NCI-H460 (cell line): ENCODE results near the gene ITPRIP. TPM values are rescaled to one million over a fixed set of nuclear protein-coding genes. Genes with fewer than 3 reads are reported as not detected.

Source experiments
- DNase-seq: peaks from one replicate; pipeline ENCODE4 v3.0.0-alpha.2; 2016; ENCODE audit warnings: low read depth; ENCODE audit errors: extremely low read depth
- total RNA-seq: library from RNA; depleted of rRNA; stranded (reverse); fragments of >200 nt; shearing (Covaris generic); gene quantifications from 2 replicates; pipeline ENCODE4 v1.2.3, GENCODE V29; 2014

The ITPRIP gene
- total RNA-seq, 1 experiment from 2014 or later, result 77.9 TPM

DNA sequence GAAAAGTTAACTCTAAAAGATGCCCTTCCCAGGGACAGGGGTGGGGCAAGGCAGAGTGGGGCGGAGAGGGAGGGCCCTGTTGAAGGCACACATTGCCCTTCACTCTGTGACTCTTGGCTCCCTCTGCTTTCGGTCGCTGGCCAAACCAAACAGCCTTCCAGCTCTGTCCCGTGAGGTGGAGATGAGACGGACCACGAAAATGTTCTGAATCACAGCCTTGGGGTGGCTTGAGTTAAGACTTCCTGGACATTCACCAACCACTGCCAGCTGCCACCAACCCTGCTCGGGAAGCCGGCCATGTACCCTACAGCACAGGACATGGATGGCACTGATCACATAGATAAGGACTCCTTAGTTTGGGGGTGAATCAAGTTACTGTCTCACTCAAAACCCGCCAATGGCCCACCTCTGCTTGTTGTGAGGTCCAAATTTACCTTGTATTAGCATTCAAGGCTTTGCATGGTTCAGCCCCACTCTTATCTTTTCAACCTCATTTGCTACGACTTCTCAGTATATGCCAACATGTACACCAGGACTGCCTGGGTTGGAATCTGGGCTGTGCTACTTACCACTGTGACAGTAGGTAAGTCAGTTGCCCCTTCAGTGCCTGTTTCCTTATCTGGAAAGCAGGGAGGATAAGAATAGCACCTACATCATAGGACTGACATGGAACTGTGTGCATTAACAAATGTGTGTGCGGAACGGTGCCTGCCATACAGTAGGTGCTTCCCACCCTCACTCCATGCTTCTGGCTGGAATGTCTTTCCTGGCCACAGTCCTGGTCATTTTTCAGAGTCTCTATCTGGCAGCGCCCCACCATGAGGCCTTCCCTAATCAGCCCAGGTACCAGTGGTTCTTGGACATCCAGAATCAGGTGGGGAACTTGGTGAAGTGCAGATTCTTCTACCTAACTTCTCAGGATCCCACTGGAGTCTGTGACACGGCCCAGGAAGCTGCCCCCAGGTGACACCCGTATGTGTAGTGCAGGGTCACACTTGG is 28.0 kb downstream of the ITPRIP start:
- peak; percentile 79 for DNase-seq

DNA sequence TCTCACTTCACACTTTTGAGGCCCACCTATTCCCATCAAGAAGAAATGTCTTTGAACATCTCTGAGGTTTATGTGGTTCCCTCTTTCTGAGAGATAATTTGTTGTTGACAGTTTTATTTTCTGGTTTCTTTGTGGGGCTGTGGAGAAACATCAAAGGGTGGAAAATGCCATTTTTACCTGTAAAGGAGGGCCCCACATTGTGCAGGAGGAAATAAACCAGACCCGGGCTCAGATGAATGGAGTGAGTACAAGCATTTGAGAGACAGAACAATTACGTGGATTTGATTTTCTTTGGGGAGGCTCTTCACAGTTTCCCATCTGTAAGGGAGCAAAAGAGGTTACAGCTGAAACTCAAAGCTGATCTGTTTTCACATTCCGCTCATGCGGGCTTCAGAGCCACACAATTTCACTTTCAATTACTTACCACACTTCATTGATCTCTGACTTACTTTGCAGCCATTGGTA is 29.8 kb downstream of the ITPRIP start:
- DNase-seq, result no peak

DNA sequence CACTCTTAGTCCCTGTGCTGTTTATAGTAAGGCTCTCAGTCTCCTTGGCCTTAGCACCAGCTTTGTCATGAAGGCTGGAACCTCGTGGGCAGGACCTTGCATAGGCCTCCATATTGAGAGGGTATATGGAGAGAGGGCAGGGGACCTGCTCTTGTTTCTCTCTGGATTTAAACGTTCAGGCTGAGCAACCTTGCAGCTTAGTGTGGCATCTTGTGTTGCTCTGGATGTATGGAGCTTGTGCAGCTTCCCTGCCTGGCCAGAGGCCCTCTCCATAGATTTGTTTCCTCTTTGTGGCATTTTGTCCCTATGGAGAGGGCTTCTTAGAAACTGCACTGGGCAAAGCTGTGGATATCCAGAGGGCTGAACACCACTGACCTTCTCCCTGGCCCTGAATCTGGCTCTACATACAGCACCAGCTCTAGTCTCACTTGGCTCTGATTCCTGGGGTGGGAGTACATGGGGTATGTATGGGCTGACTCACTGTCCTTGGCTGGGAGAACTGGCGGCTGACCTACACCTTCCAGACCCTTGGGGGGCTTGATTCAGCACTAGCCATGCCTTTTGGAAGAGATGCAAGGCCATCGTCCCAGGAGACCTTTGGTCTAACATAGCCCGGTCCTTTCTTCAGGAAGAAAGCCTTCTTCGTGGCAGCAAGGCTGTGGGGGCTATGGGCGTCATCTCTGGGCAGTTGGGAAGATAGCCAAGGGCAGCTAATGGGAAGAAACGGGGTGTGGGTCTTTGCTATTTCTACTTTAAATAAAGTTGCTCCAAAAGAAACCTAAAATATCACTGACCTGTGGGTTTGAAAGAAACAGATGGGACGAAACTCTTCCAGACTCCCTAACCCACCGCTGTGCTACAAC is 30.5 kb downstream of the ITPRIP start:
- DNase-seq, result no peak

DNA sequence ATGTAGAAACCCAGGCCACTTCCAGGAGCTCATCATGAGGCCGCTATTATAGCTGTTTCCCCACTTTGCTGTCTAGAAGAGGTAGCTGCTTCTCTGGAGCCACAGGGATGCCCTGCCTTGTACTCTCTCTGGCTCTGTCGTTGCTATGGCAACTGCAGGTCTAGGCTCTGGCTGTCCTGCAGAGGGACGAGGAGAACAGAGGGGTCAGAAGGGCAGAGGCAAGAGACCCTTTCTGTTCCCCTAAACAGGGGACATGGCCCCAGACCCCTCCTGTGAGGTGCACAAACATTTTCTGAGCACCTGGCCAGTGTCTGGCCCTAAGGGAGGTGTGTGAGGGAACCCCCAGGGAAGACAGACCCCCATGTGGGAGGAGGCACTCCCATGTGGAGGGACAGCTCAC is 31.4 kb downstream of the ITPRIP start:
- DNase-seq, result peak; percentile 45

DNA sequence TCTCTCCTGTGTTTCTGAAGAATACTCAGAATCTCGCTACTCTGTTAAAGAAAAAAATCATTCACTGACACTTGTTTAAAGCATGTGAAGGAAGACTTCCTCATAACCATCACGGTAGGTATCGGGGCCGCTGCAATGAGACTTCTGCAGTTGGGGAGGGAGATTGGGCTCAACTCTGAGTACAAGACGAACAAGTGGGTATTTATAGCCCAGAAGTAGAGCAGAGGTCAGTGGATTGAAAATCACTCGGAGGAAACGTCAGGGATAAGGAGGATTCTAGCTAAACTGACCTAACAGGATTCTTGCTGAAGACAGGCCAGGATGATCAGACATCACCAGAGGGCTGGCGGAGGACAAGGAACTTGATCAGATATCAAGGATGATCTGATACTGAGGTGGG is 33.3 kb downstream of the ITPRIP start:
- DNase-seq, result no peak

DNA sequence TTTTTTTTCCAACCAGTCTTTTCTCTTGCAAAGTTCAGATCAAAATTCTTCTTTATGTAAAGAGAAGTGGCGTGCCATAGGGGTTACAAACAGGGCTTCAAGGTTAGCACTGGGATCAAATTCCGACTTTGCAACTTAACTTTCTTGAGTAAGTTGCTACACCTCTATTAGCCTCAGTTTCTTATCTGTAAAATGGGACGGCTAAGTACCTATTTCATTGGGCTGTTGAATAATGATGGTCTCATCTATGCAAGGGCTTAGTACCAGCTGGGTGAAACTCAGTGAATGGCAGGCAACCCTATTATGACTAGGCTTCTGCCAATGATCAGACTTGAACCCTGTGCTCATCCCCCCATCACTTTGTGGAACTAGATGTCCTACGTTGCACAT is 33.9 kb downstream of the ITPRIP start:
- DNase-seq, result no peak

DNA sequence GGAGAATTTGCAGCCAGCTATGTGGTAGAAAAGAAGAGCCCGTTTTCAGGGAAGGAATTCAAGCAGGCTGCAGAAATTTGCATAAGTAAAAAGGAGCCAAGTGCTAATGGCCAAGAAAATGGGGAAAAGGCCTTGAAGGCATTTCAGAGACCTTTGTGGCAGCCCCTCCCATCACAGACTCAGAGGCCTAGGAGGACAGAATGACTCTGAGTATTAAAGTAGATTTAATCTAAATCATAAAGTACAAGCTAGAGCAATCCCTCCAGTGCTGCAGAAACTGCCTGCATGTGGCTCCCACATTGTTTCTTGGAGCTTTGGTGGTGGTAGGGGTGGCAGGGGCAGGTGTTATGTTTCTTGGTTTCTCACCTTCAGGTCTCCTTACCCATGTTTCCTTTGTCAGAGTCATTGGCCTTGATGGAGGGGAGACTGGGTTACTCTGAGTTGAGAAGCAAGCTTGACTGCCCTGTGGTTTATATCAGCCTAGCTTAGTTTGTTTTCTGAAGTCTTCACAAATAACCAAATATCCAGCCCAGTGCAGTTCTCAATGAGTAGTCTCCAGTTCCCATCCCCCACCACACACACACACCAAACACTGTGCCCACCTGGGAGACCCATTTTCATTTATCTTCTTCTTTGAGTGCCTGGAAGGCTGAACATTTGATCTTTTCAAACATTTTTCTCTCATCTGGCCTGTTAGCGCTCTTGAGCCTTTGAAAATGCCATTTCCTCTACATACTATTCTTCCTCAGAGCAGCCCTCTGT is 34.5 kb downstream of the ITPRIP start:
- no peak for DNase-seq

DNA sequence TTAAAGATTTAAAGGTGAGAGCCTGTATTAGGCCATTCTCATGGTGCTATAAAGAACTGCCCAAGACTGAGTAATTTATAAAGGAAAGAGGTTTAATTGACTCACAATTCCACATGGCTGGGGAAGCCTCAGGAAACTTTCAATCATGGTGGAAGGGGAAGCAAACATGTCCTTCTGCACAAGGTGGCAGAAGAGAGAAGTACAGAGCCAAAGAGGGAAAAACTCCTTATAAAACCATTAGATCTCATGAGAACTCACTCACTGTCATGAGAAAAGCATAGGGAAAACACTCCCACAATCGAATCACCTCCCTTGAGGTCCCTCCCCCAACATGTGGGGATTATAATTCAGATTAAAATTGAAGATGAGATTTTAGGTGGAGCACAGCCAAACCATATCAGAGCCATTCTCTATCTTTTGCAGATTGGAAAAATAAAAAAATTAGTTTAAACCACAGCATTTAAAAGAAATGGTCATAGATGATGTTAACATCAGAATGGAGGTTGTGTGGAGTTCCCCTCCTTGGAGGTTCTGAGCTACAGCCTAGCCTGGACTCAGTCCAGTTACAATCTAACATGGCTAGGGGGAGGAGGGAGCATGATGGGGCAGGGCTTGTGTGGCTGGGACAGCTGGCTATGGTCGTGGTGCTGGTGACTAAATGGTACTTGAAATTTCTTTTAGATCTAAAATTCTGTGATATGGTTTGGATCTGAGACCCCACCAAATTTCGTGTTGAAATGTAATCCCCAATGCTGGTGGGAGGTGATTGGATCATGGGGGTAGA is 36.2 kb downstream of the ITPRIP start:
- DNase-seq, result no peak

DNA sequence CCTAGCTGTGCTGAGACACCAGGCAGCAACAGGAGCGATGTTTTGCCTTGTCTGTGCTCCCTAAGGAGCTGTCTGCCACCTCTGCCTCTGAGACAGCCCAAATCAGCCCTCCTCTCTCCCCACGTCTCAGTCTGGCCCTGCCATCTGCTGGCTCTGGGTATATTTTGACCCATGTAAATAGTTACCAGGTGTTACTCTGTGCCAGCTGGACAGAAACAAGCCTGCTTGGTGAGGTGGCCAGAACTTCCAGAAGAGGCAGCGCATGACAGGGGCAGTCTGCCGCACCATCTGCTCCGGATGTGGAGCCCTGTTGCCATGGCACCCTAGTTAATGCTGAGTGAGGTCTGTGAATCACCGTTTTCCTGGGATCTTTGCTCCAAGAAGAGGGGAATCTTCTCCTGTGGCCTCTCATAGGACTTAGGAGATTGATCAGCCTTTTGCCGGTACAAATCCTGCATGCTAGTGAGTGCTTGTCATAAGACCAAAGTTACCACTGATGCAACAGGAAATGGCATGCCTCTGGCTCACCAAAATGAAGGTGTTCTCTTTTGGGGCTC is 37.5 kb downstream of the ITPRIP start:
- DNase-seq, result peak; percentile 92

DNA sequence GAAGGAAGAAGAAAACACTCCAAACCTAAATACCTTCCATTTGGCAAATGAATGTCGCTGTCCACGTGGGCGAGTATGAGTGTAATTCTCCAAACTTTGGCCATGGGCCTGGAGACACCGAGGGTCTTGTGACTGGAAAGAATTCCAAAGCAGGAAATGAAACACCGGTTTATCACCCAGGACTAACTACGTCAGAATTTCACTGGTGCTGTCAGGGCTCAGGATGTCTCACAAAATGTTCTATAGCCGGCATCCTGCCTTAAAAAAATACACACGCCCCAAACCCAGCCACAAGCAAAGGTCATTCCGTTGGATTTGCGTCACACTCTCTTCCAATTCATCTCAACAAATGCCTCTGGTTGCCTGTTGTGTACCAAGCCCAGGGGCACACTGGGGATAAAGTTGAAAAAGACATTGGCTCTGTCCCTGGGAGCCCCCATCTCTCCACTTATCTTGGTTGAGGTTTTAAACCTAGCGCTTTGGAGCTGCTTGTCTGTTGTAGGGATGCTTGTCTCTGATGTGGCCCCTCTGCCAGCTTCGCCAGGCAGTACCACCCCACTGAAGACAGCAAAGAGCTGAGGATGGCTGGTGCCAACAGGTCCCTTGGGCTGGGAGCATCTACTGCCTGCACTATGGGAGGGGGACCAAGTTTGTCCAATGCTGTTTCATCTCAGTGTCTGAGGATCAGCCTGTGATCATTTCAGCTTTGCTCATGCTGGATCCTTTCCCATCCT is 38.1 kb downstream of the ITPRIP start:
- DNase-seq, result peak; percentile 99

DNA sequence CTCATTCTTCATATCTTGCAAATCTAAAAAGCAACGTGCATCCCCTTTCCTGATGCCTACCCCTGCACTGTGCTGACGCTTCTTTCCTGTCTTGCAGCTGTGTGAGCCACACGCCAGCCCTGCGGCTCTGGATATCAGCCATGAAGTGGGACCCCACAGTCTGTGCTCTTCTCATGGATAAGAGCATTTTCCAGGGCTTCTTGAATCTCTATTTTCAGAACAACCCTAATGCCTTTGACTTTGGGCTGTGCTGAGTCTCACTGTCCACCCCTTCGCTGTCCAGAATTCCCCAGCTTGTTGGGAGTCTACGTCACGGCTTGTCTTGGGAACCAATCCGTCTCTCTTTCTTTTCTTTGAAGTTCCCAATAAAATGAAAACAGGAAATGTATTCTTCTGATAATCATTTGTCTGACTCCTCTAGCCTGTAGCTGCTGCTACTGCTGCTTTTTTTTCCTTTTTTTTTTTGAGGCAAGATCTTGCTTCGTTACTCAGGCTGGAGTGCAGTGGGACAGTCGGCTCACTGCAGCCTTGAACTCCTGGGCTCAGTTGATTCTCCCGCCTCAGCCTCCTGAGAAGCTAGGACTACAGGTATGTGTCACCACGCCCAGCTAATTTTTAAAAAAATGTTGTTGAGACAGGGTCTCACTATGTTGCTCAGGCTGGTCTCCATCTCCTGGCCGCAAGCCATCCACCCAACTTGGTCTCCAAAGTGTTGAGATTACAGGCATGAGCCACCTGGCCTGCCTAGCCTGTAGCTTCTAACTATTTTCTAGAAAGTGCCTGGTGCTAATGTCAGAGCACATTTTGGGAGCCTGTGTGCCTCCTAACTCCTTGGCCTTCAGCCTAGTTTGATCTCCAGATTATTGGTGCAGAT is 39.0 kb downstream of the ITPRIP start:
- no peak for DNase-seq

DNA sequence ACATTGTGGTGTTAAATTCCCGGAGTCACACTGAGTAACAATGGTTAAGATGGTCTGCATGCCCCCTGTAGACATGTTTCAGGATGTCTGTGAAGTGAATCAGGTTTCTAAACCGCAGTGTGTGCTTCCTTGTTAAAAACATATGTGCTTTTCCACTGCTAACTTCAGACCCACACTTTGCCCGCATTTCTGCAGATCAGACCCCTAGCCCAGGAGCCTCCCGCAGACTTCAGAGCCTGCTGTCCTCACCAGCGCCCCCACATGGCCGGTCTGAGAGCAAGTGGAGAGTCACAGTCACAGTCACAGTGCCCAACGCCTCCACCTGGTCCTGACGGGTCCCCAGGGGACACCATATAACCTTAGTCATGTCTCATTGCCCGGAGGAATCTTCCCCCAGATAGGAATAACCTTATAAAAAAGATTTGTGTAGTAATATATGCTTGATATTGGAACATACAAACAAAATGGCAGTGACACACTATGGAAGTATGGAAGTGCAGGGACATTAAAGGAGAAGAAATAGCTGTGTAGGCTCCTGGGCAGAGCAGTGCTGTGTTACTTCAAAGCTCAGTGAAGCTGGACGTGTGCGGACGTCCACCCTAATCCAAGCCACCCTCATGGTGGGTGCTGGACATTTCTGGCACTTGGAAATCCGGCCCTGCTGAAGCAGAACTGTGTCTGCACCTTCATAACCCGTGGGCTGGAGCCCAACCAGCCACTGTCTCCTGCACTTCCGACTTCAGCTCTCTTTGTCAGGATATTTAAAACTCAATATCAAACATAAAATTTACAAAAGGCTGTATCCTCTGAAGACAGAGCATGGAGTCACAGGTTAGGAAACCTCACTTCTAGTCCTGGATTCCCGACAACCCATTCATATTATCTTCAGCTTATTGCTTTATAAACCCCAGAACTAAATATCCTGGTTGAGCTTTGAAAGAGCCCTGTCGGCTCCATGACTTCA is 40.3 kb downstream of the ITPRIP start:
- DNase-seq, result peak; percentile 89

DNA sequence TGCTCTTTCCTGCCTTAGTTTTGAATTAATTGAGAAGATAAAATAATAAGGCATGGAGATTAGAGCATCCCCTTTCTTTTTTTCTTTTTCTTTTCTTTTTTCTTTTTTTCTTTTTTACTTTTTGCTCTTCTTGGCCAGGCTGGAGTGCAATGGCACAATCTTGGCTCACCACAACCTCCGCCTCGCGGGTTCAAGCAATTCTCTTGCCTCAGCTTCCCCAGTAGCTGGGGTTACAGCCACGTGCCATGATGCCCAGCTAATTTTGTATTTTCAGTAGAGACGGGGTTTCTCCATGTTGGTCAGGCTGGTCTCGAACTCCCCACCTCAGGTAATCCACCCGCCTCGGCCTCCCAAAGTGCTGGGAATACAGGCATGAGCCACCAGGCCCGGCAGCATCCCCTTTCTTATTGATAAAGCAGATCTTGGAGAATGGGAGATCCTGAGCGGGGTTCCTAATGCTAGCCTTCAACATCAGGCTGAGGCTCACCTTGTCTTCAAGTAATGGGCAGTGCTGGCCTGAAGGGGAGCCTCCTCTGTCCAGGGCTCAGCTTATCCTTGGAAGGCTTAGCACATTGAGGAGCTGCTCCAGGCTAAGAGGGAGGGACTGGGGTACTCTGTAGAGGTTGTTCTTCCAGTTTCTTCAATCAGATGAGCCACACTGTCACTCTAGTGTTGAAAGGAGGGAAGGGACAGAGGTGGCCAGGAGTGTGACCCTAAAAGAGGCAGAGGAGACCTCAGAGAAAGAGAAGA is 41.4 kb downstream of the ITPRIP start:
- no peak for DNase-seq

DNA sequence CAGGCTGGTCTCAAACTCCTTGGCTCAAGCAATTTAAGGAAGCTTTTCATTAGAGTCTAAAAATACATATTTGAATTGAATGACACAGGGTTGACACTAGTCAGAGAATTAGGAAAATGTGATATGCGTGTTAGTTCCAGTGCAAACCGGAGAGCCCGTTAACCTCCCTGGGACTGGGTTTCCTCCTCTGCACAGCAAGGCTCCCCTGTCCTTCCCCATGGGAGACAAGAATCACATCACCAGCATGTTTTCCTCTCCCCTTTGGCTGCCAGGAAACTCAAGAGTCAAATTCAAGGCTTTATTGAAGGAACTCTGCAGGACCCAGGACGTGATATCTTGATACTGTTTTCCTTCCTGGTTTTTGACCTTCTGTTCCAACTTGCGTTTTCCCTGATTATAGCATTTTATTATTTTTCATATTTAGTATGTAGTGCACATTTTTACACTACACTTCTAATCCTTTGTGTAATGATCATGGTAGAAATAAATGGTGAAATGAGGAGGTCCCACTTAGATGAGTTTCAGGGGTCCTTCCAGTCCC is 44.4 kb downstream of the ITPRIP start:
- DNase-seq, result no peak

DNA sequence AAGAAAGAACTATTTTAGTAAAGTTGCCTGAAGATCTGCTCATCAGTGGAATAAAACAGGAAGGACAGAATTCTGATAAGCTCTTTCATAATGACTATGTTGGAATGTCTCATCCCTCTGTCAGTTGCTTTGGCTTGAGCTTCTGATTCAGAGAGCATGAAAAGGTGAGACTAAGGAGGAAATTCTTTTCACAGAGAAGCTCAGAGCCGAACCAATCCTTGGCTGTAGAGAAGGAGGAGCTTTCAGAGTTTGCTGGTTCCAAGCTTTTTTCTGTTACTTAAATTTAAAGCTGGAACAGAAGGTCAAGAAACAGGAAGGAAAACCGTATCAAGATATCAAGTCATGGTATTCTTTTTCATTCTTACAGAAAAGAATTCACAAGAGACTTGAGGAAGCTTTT is 45.3 kb downstream of the ITPRIP start:
- DNase-seq, result peak; percentile 92
